Measurements from ENCODE around the gene DEPDC4. TPM values are rescaled to one million over a fixed set of nuclear protein-coding genes. Genes with fewer than 3 reads are reported as not detected.
A peak's percentile ranks its signal among the peaks of the same experiment; 100 is the strongest.

Gene DEPDC4
- total and polyA plus RNA-seq, 2 of the 13 experiments (the other 11 are each of a cell fraction or from before 2014, with no cell fraction given): 2.2 to 5.7 TPM

GRCh38 chr12:100266835-100267602 lies at the start of gene DEPDC4, which contains the start of gene SCYL2 (continued):
- TF ChIP-seq ZNF3 (CRISPR knock-in tag; IDR thresholded peaks at IDR 0.05): no peak
- peak; percentile 79; the same call in 1 of the 2 replicates for TF ChIP-seq ZNF773 (CRISPR knock-in tag; IDR thresholded peaks at IDR 0.05; ENCODE audit: borderline replicate concordance)
- TF ChIP-seq TOE1 (CRISPR knock-in tag; IDR thresholded peaks at IDR 0.05): no peak
- TF ChIP-seq ZBTB20 (CRISPR knock-in tag; IDR thresholded peaks at IDR 0.05; ENCODE audit: borderline replicate concordance, low read depth): peak; percentile 29; the same call in 1 of the 2 replicates
- no peak for TF ChIP-seq PTBP1 (IDR thresholded peaks at IDR 0.05; ENCODE audit: low read depth, low read length, poor library complexity, severe bottlenecking)
- no peak for TF ChIP-seq ZBTB8A (CRISPR knock-in tag; IDR thresholded peaks at IDR 0.05; ENCODE audit: borderline replicate concordance, low read depth)
- no peak for TF ChIP-seq ATF3 (CRISPR knock-in tag; IDR thresholded peaks at IDR 0.05)
- TF ChIP-seq ETV5 (CRISPR knock-in tag; IDR thresholded peaks at IDR 0.05; ENCODE audit: borderline replicate concordance): no peak; the same call in 1 of the 2 replicates
- TF ChIP-seq SMAD1 (CRISPR knock-in tag; IDR thresholded peaks at IDR 0.05; ENCODE audit: borderline replicate concordance, low read depth): no peak
- TF ChIP-seq HOXD1 (CRISPR knock-in tag; IDR thresholded peaks at IDR 0.05): no peak
- no peak for TF ChIP-seq HHEX (CRISPR knock-in tag; IDR thresholded peaks at IDR 0.05)
- TF ChIP-seq ZNF207 (IDR thresholded peaks at IDR 0.05; ENCODE audit: borderline replicate concordance): no peak
- no peak for TF ChIP-seq ZFYVE20 (CRISPR knock-in tag; IDR thresholded peaks at IDR 0.05; ENCODE audit: borderline replicate concordance, low read depth)
- no peak for TF ChIP-seq ZBTB10 (CRISPR knock-in tag; IDR thresholded peaks at IDR 0.05; ENCODE audit: borderline replicate concordance)
- no peak; the same call in 1 of the 2 replicates for TF ChIP-seq HBP1 (CRISPR knock-in tag; IDR thresholded peaks at IDR 0.05; ENCODE audit: low read depth)
- TF ChIP-seq PBX2 (CRISPR knock-in tag; IDR thresholded peaks at IDR 0.05): peak; percentile 62
- no peak for TF ChIP-seq NFAT5 (CRISPR knock-in tag; IDR thresholded peaks at IDR 0.05)
